NCI-H2171 treated with DMSO at 0.1 percent for 48 hours (cell line): ENCODE results near the gene C9orf43.
A peak's percentile ranks its signal among the peaks of the same experiment; 100 is the strongest.
"Not testable (repeated sequence)": the region's sequence is repeated elsewhere in the genome, so short reads cannot be mapped to it uniquely, and the experiment has no call there.

Source experiments
- DNase-seq: peaks from one replicate; lab custom pipeline; 2025; lab: John Stamatoyannopoulos, UW

Gene C9orf43

DNA sequence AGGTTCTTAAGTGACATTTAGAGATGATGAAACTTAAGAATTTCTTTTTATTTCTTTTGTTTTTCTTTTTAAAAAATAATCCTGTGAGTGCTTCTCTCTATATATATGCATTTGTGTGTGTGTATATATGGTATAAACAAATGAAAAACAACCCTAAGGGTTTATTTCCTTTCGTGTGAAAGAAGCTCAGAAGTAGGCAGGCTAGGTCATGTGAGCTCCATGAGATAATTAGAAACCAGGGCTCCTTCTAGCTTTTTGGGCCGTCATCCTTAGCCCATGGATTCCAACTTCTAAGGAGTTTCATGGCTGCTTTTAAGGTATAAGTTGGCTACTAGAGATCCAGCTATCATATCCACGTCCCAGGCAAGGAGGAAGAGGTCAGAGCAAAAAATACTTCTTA is 11.2 kb downstream of the C9orf43 start:
- no peak for DNase-seq

DNA sequence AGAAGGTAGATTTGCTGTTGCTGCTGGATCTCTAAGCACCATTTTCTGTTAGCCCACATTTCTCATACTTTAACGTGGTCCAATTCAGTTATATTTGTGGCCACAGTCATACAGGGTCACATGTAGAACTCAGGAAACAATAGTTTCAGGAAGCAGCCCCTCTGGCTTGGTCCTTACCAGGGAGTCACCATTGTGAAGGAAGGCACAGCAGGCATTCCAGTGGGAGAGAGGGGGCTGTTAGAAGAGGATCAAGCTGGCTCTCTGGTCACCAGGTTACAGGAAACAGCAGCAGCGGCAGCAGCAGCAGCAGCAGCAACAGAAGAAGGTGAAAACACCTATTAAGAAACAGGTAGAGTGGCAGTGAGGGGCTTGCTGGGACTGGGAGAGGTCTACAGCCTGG is 14.5 kb downstream of the C9orf43 start:
- DNase-seq = no peak

DNA sequence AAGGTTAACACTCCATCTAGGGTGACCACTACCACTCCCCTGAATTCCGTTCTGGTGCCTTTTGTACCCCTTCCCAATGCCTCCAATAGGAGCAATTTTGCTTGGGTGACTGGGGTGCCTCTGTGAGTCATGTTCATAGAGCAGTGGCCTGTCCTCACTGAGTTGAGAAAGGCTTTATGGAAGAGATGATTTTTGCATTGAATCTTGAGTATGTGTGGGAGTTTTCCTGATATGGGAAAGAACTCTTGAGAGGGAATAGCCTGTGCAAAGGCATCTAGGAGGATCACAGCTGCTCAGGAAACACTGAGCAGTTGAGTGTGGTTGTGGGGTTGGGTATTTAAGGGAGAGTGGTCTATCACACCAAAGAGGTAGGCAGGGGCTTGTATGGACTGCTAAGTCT is 16.2 kb downstream of the C9orf43 start:
- DNase-seq = no peak

DNA sequence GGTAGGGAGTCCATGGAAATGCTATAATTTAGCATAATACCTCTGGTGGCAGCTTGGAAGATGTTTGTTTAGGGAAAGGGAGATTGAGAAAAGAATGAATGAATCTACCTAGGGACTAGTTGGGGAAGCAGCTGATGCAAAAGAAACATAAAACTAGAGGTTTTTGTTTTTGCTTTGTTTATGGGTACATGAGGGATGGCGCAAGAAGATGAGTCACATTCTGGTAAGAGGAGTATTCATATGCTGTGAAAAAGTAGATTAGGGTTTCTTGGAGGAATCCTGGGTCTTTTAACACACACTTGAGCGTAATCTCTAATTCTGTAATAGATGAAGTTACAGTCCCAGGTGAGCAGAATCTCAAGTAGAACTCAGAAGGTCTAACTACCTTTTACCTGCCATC is 17.1 kb downstream of the C9orf43 start:
- no peak for DNase-seq

DNA sequence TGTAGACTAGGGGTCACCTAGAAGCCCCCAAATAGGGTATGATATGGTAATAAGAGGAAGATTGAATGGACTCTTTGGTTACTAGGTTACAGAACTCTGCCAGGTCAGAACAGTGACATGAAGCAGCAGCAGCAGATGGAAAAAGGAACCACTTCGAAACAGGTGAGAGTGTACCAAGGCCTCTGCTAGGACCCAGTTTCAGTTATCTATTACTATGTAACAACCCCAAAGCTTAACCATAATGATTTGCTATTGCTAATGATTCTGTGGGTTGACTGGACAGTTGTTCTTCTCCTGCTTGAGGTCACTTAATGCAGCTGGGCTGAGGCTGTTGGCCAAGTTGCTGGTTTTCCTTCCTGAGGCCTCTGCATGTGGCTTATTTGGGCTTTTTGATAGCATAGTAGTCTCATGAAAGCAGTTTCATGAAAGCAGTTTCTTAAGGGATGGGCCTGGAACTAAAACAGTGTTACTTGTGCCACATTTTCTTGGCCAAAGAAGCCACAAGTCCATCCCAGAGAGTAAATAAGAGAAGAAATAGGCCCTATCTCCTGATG is 17.6 kb downstream of the C9orf43 start:
- no peak for DNase-seq

DNA sequence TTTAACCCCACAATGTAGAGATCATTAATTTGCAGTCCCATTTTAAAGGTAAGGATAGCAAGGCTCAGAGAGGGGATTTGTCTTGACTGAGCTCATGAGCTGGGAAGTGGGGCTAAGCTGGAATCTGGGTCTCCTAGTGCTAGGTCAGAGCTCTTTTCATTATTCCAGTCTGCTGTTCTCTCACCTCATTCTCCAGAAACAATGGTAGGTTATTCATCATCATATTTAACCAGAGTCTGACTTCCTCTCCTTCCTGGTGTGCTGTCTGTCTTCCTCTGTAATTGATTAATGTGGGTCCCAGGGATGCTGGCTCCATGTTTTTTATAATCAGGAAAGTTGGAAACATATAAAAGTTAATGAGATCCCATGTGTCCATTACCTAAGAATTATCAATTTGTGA is 20.6 kb downstream of the C9orf43 start:
- no peak for DNase-seq

DNA sequence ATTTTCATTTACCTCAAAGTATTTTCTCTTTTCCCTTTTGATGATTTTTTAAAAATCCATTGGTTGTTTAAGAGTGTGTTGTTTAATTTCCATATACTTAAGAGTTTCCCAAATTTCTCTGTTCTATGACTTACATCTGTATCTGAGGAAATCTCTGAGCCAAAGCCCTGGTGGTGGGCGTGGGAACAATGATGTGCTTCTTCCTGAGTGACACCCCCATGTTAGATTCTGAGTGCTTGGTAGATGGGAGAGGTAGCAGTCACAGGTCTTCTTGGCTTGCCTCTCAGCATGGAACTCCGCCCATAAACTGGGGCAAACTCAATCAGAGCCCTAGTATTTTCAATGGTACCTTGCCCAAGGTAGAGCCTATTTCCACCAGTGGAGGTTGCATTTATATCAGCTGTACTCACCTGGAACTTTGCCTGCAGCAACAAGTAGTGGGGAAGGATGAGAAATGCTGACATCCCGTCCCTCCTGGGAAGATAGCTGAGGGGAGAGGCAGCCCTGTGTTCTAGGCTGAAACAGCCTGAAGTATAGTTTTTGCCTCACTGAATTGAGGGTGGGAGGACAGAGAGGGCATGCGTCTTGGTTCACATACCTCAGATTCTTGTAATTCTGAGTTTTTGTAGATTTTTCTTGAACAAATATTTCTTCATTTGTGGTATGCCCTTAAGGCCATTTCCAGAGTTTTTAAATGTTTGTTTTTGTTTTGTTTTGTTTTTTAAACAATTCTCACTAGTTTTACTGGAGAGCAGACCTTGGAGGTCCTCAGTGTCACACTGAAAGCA is 26.4 kb downstream of the C9orf43 start:
- no peak for DNase-seq

DNA sequence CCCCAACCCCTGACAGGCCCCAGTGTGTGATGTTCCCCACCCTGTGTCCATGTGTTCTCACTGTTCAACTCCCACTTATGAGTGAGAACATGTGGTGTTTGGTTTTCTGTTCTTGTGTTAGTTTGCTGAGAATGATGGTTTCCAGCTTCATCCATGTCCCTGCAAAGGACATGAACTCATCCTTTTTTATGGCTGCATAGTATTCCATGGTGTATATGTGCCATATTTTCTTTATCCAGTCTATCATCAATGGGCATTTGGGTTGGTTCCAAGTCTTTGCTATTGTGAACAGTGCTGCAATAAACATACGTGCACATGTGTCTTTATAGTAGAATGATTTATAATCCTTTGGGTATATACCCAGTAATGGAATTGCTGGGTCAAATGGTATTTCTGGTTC is 27.2 kb downstream of the C9orf43 start:
- not testable (repeated sequence) for DNase-seq

DNA sequence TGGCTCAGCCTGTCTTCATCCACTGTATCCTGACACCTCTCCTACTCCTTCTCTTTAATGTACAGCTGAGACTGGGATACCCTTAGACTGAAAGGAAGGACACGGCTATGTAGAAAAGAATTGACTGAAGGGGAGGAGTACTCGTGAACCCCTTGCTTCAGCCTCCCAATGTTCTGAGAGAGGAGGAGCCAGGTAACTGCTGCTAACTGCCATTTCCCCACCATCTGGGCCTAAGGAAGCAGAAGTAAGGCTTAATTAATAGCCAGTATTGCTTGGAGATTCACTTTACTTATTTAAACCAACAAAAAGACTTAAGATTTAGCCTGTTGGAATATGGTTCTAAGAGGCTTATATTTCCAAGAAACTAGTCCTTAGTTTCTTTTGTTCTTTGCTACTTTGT is 34.2 kb downstream of the C9orf43 start:
- DNase-seq = peak; percentile 39

DNA sequence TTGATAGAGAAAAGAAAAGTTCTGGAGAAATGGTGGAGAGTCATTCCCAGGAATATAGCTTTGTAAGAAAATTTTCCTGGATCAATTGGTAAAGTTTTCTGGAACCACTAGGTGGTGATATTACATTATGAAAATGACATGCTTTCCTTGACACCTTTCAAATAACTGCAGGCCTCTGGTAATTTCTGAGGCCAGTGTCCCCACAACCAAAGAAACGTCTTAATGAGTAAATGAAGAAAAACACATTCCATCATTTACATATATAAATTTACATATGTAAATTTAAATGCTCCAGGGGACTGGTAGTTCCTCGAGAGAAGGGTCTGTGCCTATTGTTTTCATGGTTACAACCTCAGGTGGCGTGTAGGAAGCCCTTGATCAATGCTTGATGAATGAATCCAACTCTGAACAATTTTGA is 35.8 kb downstream of the C9orf43 start:
- DNase-seq = peak; percentile 57

DNA sequence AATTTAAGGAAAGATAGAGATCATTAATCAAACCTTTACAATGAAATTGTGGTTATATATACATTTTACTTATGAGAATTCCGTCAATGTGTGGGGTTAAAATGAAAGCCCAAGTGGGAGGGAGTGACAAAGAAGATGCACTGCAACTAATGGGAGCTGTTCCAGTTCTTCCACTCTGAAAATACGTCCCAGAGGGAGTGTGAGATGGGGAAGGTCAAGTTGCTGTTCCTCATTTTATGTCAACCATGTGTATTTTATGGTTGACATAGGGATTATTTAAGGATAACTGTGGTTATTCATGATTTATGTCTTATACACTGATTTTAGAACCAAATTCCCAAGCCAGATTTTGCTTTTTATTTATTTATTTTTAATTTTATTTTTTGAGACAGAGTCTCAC is 38.8 kb downstream of the C9orf43 start:
- DNase-seq = no peak

DNA sequence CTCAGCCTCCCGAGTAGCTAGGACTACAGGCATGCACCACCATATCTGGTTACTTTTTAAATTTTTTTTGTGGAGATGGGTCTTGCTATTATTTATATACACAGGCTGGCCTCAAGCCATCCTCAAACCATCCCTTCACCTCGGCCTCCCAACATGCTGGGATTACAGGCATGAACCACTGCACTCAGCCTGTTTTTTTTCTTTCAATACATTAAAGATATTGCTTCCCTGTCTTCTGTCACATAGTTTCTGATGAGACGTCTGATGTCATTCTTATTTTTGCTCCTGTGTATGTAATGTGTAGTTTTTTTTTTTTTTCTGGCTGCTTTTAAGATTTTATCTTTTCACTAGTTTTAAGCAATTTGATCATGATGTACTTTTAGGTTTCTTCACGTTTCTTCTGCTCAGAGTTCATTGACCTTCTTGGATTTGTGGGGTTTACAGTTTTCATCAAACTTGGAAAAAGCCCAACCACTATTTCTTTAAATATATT is 41.6 kb downstream of the C9orf43 start:
- DNase-seq = no peak

DNA sequence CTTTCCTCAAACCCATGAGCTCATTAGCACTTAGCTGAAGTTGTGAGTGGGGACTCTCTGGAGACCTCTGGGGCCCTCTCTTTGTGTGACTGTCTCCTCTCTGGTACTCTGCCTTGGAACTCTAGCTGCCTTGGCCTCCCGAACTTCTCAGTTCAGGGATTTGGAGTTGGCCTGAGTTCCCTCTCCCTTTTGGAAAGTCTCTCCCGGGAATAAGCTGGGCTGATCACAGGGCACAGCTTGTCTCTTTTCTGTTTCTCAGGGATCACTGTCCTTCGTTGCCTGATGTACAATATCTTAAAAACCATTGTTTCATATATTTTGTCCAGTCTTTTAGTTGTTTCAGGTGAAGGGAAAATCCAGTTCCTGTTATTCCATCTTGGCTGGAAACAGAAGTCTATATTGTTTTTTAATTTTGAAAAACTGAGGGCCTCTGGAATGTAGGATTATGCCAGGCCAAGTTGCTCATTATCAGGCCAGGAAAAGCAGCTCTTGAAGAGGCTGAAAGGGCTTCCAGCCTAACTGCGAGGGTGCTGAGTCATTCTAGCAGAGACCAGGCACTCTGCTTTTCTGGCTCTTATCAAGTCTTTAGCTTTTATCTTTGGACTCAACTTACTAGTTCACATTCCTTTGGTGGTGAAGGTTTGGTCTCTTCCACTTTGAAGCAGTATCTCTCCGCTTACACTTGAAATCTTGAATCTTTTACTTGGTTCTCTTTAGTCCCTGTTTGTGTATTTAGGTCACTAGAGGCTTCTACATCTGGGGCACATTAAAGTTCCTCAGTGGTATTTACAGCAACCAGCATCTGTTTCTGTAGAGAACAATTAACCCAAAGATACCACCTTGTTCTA is 44.6 kb downstream of the C9orf43 start:
- no peak for DNase-seq

DNA sequence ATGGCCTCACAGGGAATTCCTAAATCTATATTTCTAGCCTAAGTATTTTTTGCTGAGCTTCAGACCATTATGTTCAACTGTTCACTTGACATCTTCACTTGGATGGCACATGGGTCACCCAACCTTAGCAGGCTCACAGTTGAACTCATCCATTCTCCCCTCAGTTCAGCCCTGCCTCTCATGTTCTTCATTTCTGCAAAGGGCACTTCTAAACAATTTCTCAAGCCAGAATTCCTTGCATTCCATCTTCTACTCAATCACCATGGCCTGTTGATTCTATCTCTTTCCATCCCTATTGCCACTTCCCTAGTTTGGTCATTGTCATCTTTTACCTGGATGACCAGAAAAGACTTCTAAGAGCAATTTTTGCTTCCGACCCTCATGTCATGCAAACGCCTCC is 45.7 kb downstream of the C9orf43 start:
- no peak for DNase-seq

DNA sequence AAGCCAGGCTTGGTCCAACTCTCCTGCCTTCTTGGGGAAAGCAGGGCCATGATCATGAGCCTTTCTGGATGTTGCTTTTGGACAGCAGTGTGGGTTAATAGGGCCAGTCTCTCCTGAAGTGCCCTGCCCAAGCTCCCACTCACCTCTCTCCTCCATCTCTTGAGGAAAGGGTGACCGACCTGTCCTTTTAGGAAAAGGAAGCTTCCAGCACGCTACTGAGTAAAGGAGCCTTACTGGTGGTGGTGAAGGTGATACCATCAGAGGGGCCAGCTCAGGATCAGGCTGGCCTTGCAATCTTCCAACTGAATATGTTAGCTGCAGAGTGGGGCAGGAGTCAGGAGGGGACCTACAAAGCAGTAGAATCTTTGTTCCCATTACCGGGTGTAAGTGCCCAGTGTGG is 50.7 kb downstream of the C9orf43 start:
- no peak for DNase-seq

DNA sequence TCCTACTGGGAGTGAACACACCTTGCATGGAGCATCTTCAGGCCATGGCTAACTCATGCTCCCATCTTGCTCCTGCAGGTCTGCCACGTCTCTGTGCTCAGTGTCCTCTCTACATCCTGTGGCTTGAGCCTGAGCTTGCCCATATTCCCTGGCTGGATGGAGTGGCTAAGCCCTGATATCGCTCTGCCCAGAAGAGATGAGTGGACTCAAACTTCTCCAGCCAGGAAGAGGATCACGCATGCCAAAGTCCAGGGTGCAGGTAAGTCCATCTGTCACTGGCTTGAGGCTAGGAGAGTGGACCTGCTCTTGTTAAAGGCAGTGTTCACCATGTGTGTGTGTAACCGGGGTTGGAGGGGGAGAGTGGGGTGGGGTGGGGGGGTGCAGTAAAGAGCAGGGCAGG is 51.4 kb downstream of the C9orf43 start:
- no peak for DNase-seq

DNA sequence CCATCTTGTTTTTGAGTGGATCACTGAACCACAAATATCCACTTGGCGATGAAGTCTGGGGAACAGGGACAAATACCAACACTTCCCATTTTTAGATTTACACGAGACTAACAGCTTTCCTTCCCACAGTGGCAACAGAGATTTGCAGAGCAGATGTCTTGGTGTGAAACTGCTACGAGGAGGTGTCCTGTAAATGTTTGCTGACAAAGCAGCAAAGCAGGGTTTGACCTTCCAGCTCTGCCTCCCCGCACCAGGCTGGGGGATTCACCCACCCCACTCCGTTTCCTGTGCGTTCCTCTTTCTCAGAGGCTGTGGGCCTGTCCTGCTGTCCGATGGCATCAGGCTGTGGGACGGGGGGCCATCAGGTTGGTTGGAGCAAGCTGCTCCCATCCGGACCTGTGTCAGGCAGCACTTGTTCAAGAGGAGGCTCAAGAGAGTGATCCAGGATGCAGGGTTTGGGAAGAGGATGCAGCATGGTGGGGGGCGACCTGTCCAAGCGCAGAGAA is 52.3 kb downstream of the C9orf43 start:
- no peak for DNase-seq

DNA sequence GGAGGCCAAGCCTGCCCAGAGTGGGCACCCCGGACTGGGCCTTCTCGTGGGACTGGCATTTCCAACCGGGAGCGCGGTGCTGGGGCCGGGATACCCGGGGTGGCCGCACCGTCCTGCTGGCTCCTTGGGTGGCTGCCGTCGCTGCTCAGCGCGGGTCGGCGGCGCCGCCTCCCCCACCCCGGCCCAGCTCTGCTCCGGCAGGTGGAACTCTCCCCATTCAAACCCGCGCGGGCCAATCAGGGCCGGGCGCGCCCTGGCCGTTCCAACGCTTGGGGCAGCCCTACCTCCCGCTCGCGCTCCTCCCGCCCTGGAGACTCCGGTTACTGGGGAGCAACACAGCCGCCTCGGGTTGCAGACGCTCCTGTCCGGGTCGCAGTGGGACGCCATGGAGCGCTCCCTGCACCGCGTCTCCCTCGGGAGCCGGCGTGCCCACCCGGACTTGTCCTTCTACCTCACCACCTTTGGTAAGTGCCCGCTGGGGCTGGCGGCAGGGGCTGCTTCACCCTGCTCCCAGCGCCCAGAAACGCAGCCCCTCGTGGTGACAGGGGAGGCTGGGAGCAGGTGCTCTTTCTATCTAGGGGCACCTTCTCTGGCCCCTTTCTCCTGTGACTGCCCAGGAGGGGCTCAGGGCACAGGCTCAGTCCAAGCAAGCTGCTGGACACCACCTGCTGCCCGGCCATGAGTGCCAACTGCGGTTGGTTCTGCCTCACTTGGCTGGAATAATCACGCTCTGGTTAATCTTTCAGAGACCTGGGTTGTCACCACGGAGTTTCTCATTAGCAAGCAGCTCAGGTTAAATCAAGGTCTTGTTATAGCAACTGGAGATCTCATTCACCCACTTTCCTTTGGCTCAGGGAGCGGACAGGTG is 53.1 kb downstream of the C9orf43 start, which contains the start of gene RGS3:
RGS3 (plus strand) TSS at position 310 of the 868 bp plus-strand sequence; CDS start at position 386, 76 bp downstream.
- peak; percentile 88 for DNase-seq

DNA sequence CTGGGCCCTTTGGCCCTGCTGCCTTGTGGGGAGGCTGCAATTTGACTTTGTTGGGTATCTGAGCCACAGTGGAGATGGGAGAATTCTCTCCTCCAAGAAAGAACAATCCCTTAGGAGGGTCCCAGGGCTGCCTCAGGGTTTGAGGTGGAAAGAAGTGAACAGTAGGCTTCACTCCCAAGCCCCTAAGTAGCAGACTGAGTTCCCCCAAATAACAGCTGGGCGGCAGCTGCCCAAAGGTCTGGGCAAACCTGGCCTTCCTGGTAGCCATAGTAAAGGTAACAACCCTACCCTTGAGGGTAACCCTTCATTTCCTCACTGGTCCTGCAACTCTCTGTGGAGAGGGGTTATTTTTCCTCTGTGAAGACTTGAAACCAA is 53.7 kb downstream of the C9orf43 start:
- DNase-seq = no peak

DNA sequence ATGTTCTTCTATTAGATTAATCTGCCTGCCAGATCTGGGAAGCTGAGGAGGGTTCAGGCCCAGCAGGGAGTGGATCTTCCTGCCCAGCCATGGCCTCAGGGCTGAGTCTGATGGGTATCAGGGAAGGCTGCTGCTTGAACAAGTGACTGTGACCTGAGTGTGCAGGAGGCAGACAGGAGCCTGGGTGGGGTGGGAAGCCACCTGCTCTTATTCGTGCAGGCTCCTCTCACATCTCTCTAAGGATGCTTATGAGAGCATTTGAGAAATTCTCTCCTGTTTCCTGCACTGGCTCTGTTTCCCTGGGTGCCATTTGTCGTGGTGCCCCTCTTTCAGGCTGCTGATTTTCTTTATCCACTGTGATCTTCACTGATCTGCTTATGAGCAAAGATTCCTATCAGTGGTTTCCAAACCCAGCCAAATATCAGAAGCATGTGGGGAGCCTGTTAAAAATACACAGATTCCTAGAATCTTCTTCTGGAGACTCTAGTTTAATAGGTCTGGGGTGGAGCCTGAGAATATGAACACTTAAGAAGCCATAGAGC is 55.1 kb downstream of the C9orf43 start:
- peak; percentile 54 for DNase-seq

DNA sequence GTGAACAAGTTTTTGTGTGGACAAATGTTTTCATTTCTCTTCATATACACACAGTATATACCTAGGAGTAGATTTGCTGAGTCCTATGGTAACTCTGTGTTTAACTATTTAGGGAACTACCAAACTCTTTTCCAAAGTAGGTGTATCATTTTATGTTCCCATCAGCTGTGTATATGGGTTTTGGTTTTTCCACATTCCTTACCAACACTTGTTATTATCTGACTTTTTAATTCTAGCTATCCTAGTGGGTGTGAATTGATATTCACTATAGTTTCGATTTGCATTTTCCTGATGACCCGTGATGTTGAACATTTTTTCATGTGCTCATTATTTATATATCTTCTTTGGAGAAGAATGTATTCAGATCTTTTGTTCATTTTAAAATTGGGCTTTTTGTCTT is 56.6 kb downstream of the C9orf43 start:
- DNase-seq = no peak
